Kidney epithelial cell (primary cell): ENCODE data around the gene C19orf12. TPM values are rescaled to one million over a fixed set of nuclear protein-coding genes. Genes with fewer than 3 reads are reported as not detected.

Experiments
- DNase-seq: peaks from one replicate; pipeline ENCODE4 v3.0.0-alpha.2; 2010; ENCODE audit warnings: low read depth
- H3K27me3 ChIP-seq: 2 replicates; pipeline ENCODE4 v1.6.0; 2011; ENCODE audit warnings: low read length; ENCODE audit not compliant: control insufficient read depth, insufficient read depth
- H3K36me3 ChIP-seq: 2 replicates; pipeline ENCODE4 v1.5.1; 2011; ENCODE audit warnings: low read length; ENCODE audit not compliant: control insufficient read depth, insufficient read depth
- H3K4me3 ChIP-seq: 2 replicates; pipeline ENCODE4 v1.5.1; 2011; ENCODE audit warnings: low read depth, mild to moderate bottlenecking, control low read depth, low read length
- total RNA-seq: library from RNA; depleted of rRNA; stranded (reverse); fragments of >200 nt; gene quantifications from 2 replicates; pipeline ENCODE4 v1.2.3, GENCODE V29; 2015
- TF ChIP-seq, protein P1 (sequence below): IDR thresholded peaks from 2 replicates; pipeline ENCODE4 v1.5.1; 2011; ENCODE audit warnings: mild to moderate bottlenecking, moderate library complexity, low read length, control low read depth, inconsistent platforms; ENCODE audit not compliant: insufficient read depth, poor library complexity, severe bottlenecking

C19orf12 gene
- total RNA-seq, 1 donor from 2014 or later = 39.9 TPM

DNA sequence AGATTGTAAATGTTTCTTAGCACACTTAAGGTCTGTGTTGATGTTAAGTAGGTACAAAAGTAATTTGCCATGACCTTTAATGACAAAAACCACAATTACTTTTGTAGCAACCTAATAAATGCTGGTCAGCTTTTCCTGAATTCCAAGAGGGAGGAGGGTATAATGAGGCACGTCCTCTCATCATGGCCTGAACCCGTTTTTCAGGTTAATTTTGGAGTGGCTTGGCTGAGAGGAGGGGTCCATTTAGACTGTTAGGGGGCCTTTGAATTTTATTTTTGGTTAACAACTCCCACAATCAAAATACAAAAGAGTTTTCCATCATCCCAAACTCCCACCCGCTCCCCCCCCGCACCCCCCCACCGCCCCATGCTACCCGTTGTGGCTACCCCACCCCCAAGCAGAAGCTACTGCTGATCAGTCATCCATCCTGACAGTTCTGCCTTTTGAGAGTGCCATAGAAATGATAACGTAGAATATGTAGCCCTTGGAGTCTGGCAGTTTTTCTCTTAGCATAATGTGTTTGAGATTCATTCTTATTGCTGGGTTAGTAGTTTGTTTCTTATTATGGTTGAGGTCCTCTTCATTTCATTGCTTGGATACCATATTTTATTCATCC is 64.2 kb downstream of the C19orf12 start:
- H3K36me3 ChIP-seq = no peaks in the 10 kb centered on the region
- TF ChIP-seq, protein P1, sequence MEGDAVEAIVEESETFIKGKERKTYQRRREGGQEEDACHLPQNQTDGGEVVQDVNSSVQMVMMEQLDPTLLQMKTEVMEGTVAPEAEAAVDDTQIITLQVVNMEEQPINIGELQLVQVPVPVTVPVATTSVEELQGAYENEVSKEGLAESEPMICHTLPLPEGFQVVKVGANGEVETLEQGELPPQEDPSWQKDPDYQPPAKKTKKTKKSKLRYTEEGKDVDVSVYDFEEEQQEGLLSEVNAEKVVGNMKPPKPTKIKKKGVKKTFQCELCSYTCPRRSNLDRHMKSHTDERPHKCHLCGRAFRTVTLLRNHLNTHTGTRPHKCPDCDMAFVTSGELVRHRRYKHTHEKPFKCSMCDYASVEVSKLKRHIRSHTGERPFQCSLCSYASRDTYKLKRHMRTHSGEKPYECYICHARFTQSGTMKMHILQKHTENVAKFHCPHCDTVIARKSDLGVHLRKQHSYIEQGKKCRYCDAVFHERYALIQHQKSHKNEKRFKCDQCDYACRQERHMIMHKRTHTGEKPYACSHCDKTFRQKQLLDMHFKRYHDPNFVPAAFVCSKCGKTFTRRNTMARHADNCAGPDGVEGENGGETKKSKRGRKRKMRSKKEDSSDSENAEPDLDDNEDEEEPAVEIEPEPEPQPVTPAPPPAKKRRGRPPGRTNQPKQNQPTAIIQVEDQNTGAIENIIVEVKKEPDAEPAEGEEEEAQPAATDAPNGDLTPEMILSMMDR = no peak
- DNase-seq = no peak
- H3K4me3 ChIP-seq = no peak overlapping the region
- peaks cover 3% of the 10 kb centered on the region for H3K27me3 ChIP-seq

Other genes with a start within 250 kb of the C19orf12 start
- gene VSTM2B, start 189.3 kb downstream of the C19orf12 start, total RNA-seq = not detected in 2 replicates
- gene POP4, start 109.0 kb downstream of the C19orf12 start, total RNA-seq = 68.1 and 74.9 TPM in 2 replicates
- 59.0 and 70.3 TPM in 2 replicates for gene PLEKHF1, start 49.8 kb downstream of the C19orf12 start, total RNA-seq
- gene CCNE1, start 96.7 kb upstream of the C19orf12 start, total RNA-seq = 2.5 and 5.3 TPM in 2 replicates
- 47.3 and 52.0 TPM in 2 replicates for gene URI1, start 227.0 kb upstream of the C19orf12 start, total RNA-seq